GM19099 (cell line): ENCODE data around the gene PGF.

Experiments
- POLR2A ChIP-seq: IDR thresholded peaks from 3 replicates; pipeline ENCODE4 v1.6.1; 2011; ENCODE audit warnings: low read depth; ENCODE audit not compliant: insufficient read length; ENCODE audit errors: extremely low read depth

PGF gene

GRCh38 chr14:74921987-74922751 lies 33.2 kb downstream of the PGF start:
- TF ChIP-seq POLR2A, result no peak

DNA sequence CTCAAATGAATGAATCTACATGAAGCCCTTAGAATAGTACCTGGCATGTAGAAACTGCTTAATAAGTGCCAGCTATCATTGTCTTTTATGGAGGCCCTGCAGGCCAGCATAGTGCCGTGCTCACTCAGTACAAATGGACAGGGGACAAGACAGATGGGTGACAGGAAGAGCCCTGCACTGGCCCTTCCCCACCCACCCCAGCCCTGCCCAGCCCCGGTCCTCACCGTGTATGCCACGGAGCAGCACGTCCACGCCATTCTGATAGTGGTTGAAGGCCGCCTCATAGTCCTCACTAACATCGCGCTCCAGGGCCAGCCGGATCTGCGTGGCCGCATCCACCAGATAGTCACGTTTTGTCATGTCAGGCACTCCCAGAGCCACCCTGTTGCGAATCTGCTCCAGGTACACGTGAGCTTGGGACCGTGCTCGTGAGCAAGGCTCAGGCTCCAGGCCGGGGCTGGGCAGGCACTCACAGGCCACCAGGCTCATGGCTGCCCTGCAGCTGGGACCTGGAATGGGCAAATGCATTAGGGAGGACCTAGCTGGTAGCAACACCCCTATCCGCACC lies 34.3 kb downstream of the PGF start:
- TF ChIP-seq POLR2A, result no peak

GRCh38 chr14:74920281-74920680 lies 35.1 kb downstream of the PGF start:
- no peak for TF ChIP-seq POLR2A

- TF ChIP-seq POLR2A, result no peak
Measured at GRCh38 chr14:74919421-74920165, 35.8 kb downstream of the PGF start.

DNA sequence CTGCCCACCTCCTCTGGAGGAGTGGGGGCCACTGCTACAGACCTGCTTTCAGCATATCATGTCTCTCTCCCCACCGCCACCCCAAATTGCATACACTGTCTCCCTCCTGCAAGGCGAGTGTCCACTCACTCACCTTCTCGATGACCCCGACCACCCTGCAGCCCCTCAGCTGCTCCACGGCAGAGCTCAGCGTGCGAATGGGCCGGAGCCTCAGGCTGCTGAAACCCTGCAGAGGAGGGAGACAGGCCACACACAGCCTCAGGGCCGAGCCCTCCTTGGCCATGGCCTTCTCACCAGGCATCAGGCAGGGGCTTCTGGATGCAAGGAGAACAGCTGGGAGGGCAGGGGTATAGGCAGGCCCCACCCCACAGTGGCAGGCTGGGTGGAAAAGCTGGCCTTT lies 37.0 kb downstream of the PGF start:
- TF ChIP-seq POLR2A, result no peak

- no peak for TF ChIP-seq POLR2A
Measured at GRCh38 chr14:74917646-74918081, 37.7 kb downstream of the PGF start.

DNA sequence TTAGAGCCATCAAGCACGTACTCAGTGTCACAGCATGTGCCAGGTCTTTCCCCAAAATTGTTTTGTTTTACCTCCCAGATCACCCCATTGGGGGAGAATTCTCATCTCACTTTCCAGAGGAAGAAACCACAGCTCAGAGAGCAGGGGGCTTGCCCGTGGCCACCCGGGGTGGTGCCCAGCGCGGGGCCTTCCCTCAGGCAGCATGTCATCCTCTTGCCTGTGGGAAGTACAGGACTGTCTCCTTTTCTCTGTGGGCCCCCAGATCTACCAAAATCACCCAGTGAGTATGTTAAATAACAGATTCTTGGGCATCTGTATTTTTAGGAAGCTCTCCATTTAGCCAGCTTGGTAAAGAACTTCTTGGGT lies 38.2 kb downstream of the PGF start:
- TF ChIP-seq POLR2A, result no peak

DNA sequence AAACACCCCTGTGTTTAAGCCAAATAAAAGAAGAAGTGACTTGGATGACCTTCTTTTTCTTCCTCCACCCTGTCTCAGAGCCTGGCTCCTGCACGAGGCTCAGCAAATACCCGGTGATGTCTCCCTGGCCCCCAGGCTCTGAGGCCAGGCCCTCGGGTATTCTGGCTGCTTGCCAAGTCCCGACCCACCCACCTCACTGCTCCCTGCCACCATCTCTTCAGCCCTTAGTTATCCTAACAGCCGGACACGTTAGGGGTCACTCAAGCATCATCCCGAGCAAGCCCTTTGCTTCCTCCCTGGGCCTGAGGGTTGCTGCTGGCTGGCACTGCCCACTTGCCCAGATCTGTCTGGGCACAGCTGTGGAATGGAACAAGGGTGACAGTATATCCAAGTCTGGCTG lies 39.6 kb downstream of the PGF start:
- TF ChIP-seq POLR2A, result no peak

DNA sequence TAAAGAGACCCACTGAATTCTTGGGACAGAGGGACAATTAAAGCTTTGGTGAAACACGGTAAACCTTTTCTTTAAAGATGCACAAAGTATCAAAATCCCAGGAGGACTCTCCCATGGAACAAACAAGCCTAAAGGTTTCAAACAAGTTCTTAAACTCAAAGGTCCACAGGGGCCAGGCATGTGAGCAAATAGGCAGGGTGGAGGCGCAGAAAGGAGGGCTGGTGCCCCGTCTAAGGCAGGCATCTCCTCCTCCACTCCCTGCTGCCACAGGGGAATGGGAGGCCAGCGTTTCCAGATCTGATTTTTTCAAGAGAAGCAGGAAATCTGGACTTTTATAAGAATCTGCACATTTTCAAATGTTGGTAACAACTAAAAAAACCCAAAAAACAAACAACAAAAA lies 40.0 kb downstream of the PGF start:
- TF ChIP-seq POLR2A, result no peak

DNA sequence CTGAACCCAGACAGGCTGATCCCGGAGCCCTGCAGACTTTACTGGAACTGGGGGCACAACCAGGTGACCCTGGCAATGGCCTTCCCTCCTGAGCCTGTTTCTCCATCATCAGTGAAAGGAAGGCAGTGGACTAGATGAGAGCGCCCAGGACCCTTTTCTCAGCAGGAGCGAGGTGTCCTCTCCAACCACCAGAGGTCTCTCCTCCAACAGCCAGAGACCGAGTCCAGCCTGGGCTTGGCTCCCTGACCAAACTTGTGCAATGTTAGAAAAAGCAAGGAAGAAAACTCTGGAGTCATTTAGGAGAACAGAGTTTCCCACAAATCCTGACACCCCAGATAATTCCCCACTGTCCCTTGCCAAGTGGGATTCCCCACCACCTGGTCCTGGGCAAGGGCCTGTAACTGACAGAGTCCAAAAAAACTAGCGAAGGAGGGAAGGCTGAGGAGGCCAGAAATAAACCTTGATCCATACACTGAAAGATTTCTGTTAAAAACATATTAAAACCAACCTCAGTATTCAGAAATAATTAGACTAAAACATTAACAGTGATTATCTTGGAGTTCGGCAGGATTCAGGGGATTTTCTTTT lies 41.3 kb downstream of the PGF start:
- no peak for TF ChIP-seq POLR2A

DNA sequence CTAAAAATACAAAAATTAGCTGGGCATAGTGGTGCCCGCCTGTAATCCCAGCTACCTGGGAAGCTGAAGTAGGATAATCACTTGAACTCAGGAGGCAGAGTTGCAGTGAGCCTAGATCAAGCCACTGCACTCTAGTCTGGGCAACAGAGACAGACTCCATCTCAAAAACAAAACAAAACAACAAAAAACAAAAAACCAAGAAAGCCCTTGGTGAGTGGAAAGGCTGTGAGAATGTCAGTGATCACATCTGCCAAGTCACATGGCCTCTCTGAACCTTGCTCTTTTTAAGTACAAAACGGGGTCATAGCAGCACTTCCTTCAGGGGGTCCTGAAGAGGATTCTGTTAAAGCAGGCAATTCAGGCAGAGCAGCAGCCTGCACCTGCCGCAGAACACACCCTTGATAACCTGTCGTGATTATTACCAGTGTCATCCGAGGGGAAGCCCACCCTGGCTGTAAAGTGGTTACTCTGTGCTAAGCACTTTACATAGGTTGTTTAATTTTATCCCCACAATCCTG lies 41.9 kb downstream of the PGF start:
- no peak for TF ChIP-seq POLR2A

- no peak for TF ChIP-seq POLR2A
Measured at GRCh38 chr14:74912801-74913200, 42.6 kb downstream of the PGF start.

DNA sequence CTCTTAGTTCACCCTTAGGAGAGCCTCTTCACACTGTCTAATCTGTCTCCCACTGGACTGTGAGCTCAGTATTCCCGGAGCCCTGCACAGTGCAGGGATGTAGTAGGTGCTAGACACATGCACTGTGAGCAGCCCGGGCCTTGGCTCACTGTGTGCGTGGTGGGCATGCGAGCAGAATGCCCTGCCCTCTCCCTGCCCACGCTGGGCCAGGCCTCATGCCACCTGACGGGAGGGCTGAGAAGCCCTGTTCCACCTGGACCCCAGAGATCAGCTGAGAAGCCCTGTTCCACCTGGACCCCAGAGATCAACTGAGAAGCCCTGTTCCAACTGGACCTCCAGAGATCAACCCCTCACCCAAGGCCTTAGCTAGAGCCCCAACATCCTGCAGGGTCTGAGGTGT lies 43.3 kb downstream of the PGF start:
- no peak for TF ChIP-seq POLR2A

GRCh38 chr14:74911704-74912103 lies 43.7 kb downstream of the PGF start:
- no peak for TF ChIP-seq POLR2A

GRCh38 chr14:74911221-74911620 lies 44.2 kb downstream of the PGF start:
- TF ChIP-seq POLR2A, result no peak
